ENCODE data around the gene ICAM1.
A peak's percentile ranks its signal among the peaks of the same experiment; 100 is the strongest.

ICAM1 gene, protein sequence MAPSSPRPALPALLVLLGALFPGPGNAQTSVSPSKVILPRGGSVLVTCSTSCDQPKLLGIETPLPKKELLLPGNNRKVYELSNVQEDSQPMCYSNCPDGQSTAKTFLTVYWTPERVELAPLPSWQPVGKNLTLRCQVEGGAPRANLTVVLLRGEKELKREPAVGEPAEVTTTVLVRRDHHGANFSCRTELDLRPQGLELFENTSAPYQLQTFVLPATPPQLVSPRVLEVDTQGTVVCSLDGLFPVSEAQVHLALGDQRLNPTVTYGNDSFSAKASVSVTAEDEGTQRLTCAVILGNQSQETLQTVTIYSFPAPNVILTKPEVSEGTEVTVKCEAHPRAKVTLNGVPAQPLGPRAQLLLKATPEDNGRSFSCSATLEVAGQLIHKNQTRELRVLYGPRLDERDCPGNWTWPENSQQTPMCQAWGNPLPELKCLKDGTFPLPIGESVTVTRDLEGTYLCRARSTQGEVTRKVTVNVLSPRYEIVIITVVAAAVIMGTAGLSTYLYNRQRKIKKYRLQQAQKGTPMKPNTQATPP

GRCh38 chr19:10270616-10271394 lies at the start of gene ICAM1:
TSS of gene ICAM1 (plus strand) at chr19:10271120. CDS start at chr19:10271160, 40 bp downstream.
- no peak for TF ChIP-seq CTCF (conservative IDR thresholded peaks at IDR 0.05; ENCODE audit: control insufficient read depth, insufficient read depth, low read depth, low read length)
- peak within 1 kb of the TSS; percentile 29 for H3K4me3 ChIP-seq (ENCODE audit: control insufficient read depth, low read depth, low read length)
- peak; percentile 35 for DNase-seq (ENCODE audit: low read depth)

GRCh38 chr19:10222201-10222890 lies 48.6 kb upstream of the ICAM1 start:
- TF ChIP-seq CTCF (conservative IDR thresholded peaks at IDR 0.05; ENCODE audit: control insufficient read depth, insufficient read depth, low read depth, low read length): no peak
- DNase-seq (ENCODE audit: low read depth): no peak
- H3K4me3 ChIP-seq (ENCODE audit: control insufficient read depth, low read depth, low read length): no peak overlapping the region

DNA sequence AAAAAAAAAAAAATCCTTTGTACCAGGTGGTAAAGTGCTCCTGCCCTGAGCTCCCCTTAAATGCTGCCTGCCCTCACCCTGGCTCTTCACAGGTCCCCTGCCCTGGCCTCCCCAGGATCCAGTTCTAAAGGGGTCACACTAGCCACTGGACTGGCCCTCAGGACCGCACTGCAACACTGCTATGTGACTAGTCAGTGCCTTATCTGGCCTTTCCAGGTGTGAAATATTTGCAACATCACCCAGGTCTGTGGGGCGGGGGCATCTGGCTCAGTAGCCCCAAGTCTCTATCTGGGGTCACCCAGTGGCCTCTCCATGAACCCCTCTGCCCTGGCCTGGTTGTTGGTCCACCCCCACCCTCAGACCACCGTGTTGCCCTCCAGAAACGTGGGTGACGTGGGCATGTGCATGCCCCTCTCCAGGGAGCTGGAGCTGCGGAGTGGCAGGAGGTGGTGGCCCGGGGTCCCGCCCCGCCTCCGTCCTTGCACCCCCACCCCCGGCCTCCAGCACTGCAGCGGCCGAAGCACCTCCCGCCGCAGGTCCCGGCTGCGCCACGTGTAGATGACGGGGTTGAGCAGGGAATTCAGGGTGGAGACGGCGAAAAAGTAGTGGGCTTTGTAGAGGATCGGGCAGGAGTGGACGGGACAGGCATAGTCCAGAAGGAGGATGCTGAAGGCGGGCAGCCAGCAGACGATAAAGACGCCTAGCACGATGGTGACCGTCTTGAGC lies 47.3 kb upstream of the ICAM1 start:
- DNase-seq (ENCODE audit: low read depth): no peak
- no peak overlapping the region for H3K4me3 ChIP-seq (ENCODE audit: control insufficient read depth, low read depth, low read length)
- no peak for TF ChIP-seq CTCF (conservative IDR thresholded peaks at IDR 0.05; ENCODE audit: control insufficient read depth, insufficient read depth, low read depth, low read length)

DNA sequence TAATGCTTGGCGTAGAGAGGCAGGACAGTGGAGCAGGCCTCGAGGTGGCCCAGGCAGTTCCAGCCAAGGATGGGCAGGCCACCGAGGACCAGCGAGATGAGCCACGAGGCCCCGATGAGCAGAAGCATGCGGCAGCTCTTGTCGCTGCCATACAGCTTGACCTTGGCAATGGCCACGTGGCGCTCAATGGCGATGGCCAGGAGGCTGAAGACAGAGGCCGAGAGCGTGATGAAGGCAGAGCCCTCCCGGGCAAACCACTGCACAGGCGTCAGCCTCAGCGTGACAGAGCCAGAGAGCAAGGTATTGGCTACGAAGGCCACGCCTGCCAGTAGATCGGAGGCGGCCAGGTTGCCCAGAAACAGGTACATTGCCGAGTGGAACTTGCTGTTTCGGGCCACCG lies 46.6 kb upstream of the ICAM1 start:
- no peak for DNase-seq (ENCODE audit: low read depth)
- no peak for TF ChIP-seq CTCF (conservative IDR thresholded peaks at IDR 0.05; ENCODE audit: control insufficient read depth, insufficient read depth, low read depth, low read length)
- H3K4me3 ChIP-seq (ENCODE audit: control insufficient read depth, low read depth, low read length): no peak overlapping the region

- H3K4me3 ChIP-seq (ENCODE audit: control insufficient read depth, low read depth, low read length): peak overlapping the region; percentile 6
- TF ChIP-seq CTCF (conservative IDR thresholded peaks at IDR 0.05; ENCODE audit: control insufficient read depth, insufficient read depth, low read depth, low read length): no peak
- no peak for DNase-seq (ENCODE audit: low read depth)
These were observed 44.9 kb upstream of the ICAM1 start for GRCh38 chr19:10226021-10226375.
